HEK293T (cell line): Measurements from ENCODE around the gene AGBL1.

Source experiments
- ARNT ChIP-seq: fragments of 450-650 bp; IDR thresholded peaks from 2 replicates; pipeline ENCODE4 v1.6.1; 2017; ENCODE audit warnings: mild to moderate bottlenecking
- BHLHE40 ChIP-seq: fragments of 450-650 bp; IDR thresholded peaks from 2 replicates; pipeline ENCODE4 v1.6.1; 2016; ENCODE audit warnings: mild to moderate bottlenecking, moderate library complexity, borderline replicate concordance
- FOXA1 ChIP-seq: fragments of 450-650 bp; IDR thresholded peaks from 2 replicates; pipeline ENCODE4 v1.6.1; 2016; ENCODE audit warnings: mild to moderate bottlenecking
- FOXM1 ChIP-seq: fragments of 450-650 bp; IDR thresholded peaks from 2 replicates; pipeline ENCODE4 v1.6.1; 2017; ENCODE audit warnings: mild to moderate bottlenecking, borderline replicate concordance
- HDGF ChIP-seq: fragments of 450-650 bp; IDR thresholded peaks from 2 replicates; pipeline ENCODE4 v1.6.1; 2017; ENCODE audit warnings: antibody characterized with exemption, borderline replicate concordance
- LEF1 ChIP-seq: fragments of 450-650 bp; IDR thresholded peaks from 2 replicates; pipeline ENCODE4 v1.6.1; 2017; ENCODE audit warnings: mild to moderate bottlenecking, borderline replicate concordance
- PKNOX1 ChIP-seq: fragments of 450-650 bp; IDR thresholded peaks from 2 replicates; pipeline ENCODE4 v1.6.1; 2016
- SP1 ChIP-seq: fragments of 450-650 bp; IDR thresholded peaks from 2 replicates; pipeline ENCODE4 v1.6.1; 2017
- SUZ12 ChIP-seq: fragments of 450-650 bp; IDR thresholded peaks from 2 replicates; pipeline ENCODE4 v1.6.1; 2016; ENCODE audit warnings: mild to moderate bottlenecking
- TARDBP ChIP-seq: fragments of 450-650 bp; IDR thresholded peaks from 2 replicates; pipeline ENCODE4 v1.6.1; 2016
- ZNF384 ChIP-seq: fragments of 450-650 bp; IDR thresholded peaks from 2 replicates; pipeline ENCODE4 v1.6.1; 2016

DNA sequence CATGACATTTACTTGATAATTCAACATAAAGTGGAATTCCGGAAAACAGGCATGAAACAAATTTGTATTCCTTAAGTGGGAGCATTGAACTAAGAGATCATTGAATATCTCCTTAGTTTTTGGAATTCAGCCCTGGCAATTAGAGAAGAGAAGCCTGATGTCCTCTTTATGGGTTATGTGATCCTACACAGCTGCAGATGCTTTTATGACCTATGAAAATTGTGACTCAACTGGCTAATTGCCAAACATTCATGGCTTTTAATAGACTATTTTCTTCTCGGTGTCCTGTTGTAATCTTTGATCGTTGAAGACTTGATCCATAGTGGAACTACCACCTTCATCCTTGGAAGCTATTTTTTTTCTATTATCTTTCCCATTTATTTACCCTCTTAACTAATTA is 46.1 kb downstream of the AGBL1 start:
- TF ChIP-seq LEF1 (no peak), BHLHE40 (no peak), ZNF384 (no peak), SP1 (no peak), SUZ12 (no peak), ARNT (no peak), TARDBP (no peak), FOXA1 (no peak), HDGF (no peak), PKNOX1 (no peak), FOXM1 (no peak)
